Neural progenitor cell (in vitro differentiated cells): ENCODE data around the gene KRT76.

ENCODE experiments used
- CTCF ChIP-seq: fragments of 200-600 bp; sonication (generic); IDR thresholded peaks from 2 replicates; pipeline ENCODE4 v1.5.1; 2017; ENCODE audit warnings: antibody characterized with exemption, mild to moderate bottlenecking
- EZH2 ChIP-seq: fragments of 200-600 bp; sonication (generic); IDR thresholded peaks from 2 replicates; pipeline ENCODE4 v1.6.1; 2017; ENCODE audit warnings: antibody characterized with exemption, mild to moderate bottlenecking, moderate library complexity
- EZH2phosphoT487 ChIP-seq: fragments of 200-600 bp; sonication (generic); IDR thresholded peaks from 2 replicates; pipeline ENCODE4 v1.6.1; 2017; ENCODE audit warnings: antibody characterized with exemption

DNA sequence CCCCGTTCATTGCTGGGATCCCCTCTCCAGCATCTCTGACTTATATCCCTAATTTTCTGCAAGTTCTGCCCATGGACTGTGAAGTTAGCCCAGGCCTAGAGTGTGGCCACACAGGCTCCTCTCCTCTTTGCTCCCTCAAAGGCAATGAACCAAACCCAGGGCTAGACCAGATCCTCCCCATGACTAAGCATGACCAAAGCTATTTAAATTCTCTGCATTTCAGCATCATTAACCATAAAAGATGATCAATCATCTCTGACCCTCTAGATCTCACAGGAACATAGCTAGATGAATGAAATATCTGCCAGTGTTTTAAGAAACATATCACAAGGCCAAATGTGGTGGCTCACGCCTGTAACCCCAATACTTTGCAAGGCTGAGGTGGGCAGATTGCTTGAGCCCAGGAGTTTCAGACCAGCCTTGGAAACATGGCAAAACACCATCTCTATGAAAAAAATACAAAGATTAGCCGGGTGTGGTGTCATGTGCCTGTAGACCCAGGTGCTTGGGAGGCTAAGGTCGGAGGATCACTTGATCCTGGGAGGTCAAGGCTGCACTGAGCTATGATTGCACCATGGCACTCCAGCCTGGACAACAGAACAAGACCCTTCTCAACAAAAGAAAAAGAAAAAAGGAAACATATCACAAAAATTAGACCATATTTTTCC lies 21.0 kb upstream of the KRT76 start:
- TF ChIP-seq CTCF (no peak), EZH2 (no peak), EZH2phosphoT487 (no peak)
